ENCODE data around the gene NDUFAF8. TPM values are rescaled to one million over a fixed set of nuclear protein-coding genes. Genes with fewer than 3 reads are reported as not detected.

Gene NDUFAF8
- total RNA-seq, 4 donors from 2014 or later: 17.8 to 39.4 (median 25.9) TPM

DNA sequence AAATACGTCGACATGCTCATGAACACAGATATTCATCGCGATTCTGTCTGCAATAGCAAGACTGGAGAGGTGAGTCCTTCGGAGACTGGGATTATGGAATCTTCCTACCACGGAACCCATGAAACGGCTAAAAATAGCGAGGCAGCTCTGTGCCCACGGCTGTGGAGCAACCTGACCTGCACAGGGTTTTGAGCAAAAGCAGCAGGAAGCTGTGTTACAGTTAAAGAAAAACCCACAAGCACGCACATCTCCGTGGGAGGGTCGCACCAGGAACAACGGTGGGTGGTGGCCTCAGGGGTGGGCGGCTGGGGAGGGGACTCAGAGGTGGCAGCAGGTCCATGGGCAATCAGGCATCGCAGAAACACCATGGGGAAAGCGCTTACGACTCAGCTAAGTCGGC, 31.2 kb downstream of the NDUFAF8 start:
- Histone ChIP-seq H3K4me1 (peaks cover 5% of the 10 kb centered on the region), H3K27me3 (no peaks in the 10 kb centered on the region), H3K36me3 (peaks cover 59% of the 10 kb centered on the region), H3K9me3 (no peaks in the 10 kb centered on the region), H3K27ac (no peak overlapping the region), H3K4me3 (no peak overlapping the region)
- no peak for DNase-seq (ENCODE audit: low spot score in 2 of 2)
- TF ChIP-seq POLR2AphosphoS5 (IDR thresholded peaks at IDR 0.05): no peak
- no peak for TF ChIP-seq EP300 (IDR thresholded peaks at IDR 0.05)
- no peak for TF ChIP-seq POLR2A (IDR thresholded peaks at IDR 0.05)
- TF ChIP-seq, protein P1, sequence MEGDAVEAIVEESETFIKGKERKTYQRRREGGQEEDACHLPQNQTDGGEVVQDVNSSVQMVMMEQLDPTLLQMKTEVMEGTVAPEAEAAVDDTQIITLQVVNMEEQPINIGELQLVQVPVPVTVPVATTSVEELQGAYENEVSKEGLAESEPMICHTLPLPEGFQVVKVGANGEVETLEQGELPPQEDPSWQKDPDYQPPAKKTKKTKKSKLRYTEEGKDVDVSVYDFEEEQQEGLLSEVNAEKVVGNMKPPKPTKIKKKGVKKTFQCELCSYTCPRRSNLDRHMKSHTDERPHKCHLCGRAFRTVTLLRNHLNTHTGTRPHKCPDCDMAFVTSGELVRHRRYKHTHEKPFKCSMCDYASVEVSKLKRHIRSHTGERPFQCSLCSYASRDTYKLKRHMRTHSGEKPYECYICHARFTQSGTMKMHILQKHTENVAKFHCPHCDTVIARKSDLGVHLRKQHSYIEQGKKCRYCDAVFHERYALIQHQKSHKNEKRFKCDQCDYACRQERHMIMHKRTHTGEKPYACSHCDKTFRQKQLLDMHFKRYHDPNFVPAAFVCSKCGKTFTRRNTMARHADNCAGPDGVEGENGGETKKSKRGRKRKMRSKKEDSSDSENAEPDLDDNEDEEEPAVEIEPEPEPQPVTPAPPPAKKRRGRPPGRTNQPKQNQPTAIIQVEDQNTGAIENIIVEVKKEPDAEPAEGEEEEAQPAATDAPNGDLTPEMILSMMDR (IDR thresholded peaks at IDR 0.05): no peak
- 90% methylated on average over 16 of the region's 18 CpGs for WGBS

DNA sequence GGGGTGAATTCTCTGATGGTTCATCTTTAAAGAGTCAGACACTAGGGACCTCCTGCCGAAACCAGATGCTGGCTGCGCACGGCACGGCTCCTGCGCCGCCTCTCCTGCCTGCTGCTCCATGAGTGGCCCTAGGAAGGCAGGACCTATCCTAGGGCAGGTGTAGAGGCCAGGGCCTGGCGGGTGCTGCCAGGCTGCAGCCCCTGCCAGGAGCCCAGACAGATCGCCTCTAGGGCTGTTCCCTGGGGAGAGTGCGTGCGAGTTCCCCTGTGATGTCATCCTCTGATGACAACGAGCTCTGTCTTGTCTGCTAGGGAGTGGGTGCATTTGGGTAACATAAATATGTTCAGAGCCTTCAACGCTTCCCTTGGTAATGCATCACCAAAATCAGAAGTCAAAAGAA, 32.1 kb downstream of the NDUFAF8 start:
- peaks cover 5% of the 10 kb centered on the region for H3K4me1 ChIP-seq
- 63% methylated on average over 10 of the region's 12 CpGs for WGBS
- no peak overlapping the region for H3K4me3 ChIP-seq
- DNase-seq (ENCODE audit: low spot score in 2 of 2): no peak
- H3K9me3 ChIP-seq: no peaks in the 10 kb centered on the region
- no peak overlapping the region for H3K27ac ChIP-seq
- peaks cover 58% of the 10 kb centered on the region for H3K36me3 ChIP-seq
- TF ChIP-seq EP300 (IDR thresholded peaks at IDR 0.05) (no peak), POLR2AphosphoS5 (IDR thresholded peaks at IDR 0.05) (no peak)
- no peaks in the 10 kb centered on the region for H3K27me3 ChIP-seq

DNA sequence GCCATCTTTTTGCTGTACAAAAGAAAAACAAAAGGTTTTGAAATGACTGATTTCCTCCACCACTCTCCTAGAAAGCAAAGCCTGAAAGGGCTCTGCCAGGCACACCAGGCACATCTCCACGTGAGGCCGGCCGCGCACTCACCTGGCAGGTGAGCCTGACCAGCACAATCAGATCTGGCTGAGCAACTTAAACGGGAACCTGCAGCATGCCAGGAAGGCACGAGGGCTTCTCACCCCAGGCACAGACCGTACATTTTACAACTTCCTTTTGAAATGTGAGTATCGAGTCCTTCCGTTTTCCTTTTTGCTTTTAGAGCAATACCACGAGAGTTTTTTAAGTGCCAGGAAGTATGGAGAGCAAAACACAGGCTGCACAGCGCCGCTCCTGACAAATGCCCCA, 33.5 kb downstream of the NDUFAF8 start:
- TF ChIP-seq POLR2AphosphoS5 (IDR thresholded peaks at IDR 0.05): no peak
- TF ChIP-seq, protein P1 (IDR thresholded peaks at IDR 0.05): no peak
- TF ChIP-seq EP300 (IDR thresholded peaks at IDR 0.05): no peak
- TF ChIP-seq POLR2A (IDR thresholded peaks at IDR 0.05): no peak

DNA sequence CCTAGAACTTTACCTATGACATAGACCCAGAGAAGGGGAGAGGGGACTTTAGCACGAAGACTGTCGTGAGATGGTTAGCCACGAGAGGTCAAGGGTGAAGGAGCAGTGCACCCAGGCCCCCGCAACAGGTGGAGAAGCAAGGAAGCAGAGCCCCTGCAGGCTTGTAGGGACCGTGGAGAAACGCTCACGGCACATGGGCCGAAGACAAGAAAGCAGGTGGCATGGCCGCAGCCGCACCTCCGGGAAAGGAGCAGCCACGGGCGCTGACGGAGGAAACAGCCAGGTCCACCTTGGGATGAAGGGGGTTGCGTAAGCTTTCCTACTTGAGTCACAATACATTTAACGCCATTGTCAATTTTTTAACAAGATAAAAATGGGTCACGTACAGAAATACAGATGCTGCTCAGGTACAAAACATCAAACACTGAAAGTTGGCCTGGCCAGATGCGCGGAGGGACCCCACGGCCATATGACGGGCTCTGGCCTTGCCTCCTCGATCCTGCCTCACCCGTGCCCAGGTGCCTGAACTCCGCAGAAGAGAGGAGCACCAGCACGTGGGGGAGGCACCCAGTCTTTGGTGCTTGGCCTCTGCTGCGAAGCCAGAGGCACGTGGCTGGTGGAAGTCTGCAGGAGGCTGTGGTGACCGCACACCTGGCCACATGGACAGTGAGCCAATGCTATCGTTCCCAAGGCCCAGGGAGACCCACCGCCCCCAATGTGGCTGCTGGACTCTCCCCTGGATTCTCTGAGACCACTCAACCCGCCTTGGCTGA, 34.8 kb downstream of the NDUFAF8 start:
- Histone ChIP-seq H3K9me3 (no peaks in the 10 kb centered on the region), H3K27me3 (no peaks in the 10 kb centered on the region), H3K36me3 (peaks cover 72% of the 10 kb centered on the region), H3K4me1 (peaks cover 15% of the 10 kb centered on the region), H3K27ac (no peak overlapping the region), H3K4me3 (no peak overlapping the region)
- WGBS: 95% methylated on average over 22 of the region's 31 CpGs
- no peak for DNase-seq (ENCODE audit: low spot score in 2 of 2)
- TF ChIP-seq POLR2AphosphoS5 (IDR thresholded peaks at IDR 0.05): no peak
- TF ChIP-seq, protein P1 (IDR thresholded peaks at IDR 0.05): no peak
- no peak for TF ChIP-seq POLR2A (IDR thresholded peaks at IDR 0.05)
- TF ChIP-seq EP300 (IDR thresholded peaks at IDR 0.05): no peak

More for the DNA sequence above, 33.5 kb downstream of the NDUFAF8 start:
- Histone ChIP-seq H3K4me1 (peaks cover 14% of the 10 kb centered on the region), H3K36me3 (peaks cover 69% of the 10 kb centered on the region), H3K27me3 (no peaks in the 10 kb centered on the region), H3K27ac (no peak overlapping the region), H3K9me3 (no peaks in the 10 kb centered on the region), H3K4me3 (no peak overlapping the region)
- no peak for DNase-seq (ENCODE audit: low spot score in 2 of 2)
- 43% methylated on average over 12 of the region's 12 CpGs for WGBS

DNA sequence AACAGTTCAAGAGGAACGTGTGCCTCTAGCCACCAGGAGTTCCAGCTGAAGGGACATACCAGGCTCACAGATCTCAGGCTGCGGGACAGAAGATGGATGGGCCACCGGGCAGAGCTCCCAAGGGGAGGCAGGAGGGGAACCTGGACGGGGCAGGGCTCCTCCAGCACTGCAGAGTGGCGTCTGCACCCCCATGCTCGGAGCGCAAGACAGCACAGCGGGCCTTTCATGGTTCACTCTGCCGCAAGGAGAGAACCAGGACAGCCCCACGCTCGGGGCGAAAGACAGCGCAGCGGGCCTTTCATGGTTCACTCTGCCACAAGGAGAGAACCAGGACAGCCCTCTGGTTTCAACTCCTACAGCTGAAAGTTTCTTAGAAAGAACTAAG, 35.3 kb downstream of the NDUFAF8 start:
- H3K9me3 ChIP-seq: no peaks in the 10 kb centered on the region
- no peak for TF ChIP-seq POLR2AphosphoS5 (IDR thresholded peaks at IDR 0.05)
- TF ChIP-seq, protein P1 (IDR thresholded peaks at IDR 0.05): no peak
- TF ChIP-seq POLR2A (IDR thresholded peaks at IDR 0.05): no peak
- no peak for TF ChIP-seq EP300 (IDR thresholded peaks at IDR 0.05)

More for the DNA sequence above, 35.3 kb downstream of the NDUFAF8 start:
- H3K27me3 ChIP-seq: no peaks in the 10 kb centered on the region
- no peak overlapping the region for H3K27ac ChIP-seq
- H3K36me3 ChIP-seq: peaks cover 72% of the 10 kb centered on the region
- 94% methylated on average over 11 of the region's 14 CpGs for WGBS
- H3K4me3 ChIP-seq: no peak overlapping the region
- no peak for DNase-seq (ENCODE audit: low spot score in 2 of 2)
- H3K4me1 ChIP-seq: peaks cover 15% of the 10 kb centered on the region
